ENCODE measurements around the gene PCDHGA7. TPM values are rescaled to one million over a fixed set of nuclear protein-coding genes. Genes with fewer than 3 reads are reported as not detected.
"Not testable (repeated sequence)": the region's sequence is repeated elsewhere in the genome, so short reads cannot be mapped to it uniquely, and the experiment has no call there.

Gene PCDHGA7
- total RNA-seq (2014; rRNA removed; shearing (Covaris generic)): not detected in 2 replicates

- in situ Hi-C loops (cut with HindIII; ENCODE audit: low sequenced_read_pairs): no loop called here
- DNase-seq (ENCODE audit: low spot score): no peak
Measured at GRCh38 chr5:141382469-141383294, at the start of gene PCDHGA7. Gene PCDHGA7, plus strand, starts transcription at chr5:141382742. Its CDS starts 158 bp downstream, at chr5:141382900.

- DNase-seq (ENCODE audit: low spot score): peak; percentile 24
- in situ Hi-C loops (cut with HindIII; ENCODE audit: low sequenced_read_pairs): no loop called here
Measured at GRCh38 chr5:141338538-141339306, 43.8 kb upstream of the PCDHGA7 start, which contains the start of gene PCDHGA2. Gene PCDHGA2, plus strand, starts transcription at chr5:141338760.

GRCh38 chr5:141340781-141341354, 41.7 kb upstream of the PCDHGA7 start:
- DNase-seq (ENCODE audit: low spot score); in situ Hi-C loops (cut with HindIII; ENCODE audit: low sequenced_read_pairs): not testable (repeated sequence)

- no peak for DNase-seq (ENCODE audit: low spot score)
- in situ Hi-C loops (cut with HindIII; ENCODE audit: low sequenced_read_pairs): no loop called here
Measured at GRCh38 chr5:141342773-141343172, 39.8 kb upstream of the PCDHGA7 start.

GRCh38 chr5:141343242-141343952, 39.1 kb upstream of the PCDHGA7 start, which contains the start of gene PCDHGA3:
Gene PCDHGA3, plus strand, starts transcription at chr5:141343829. Its CDS starts 205 bp downstream, at chr5:141344034.
- DNase-seq (ENCODE audit: low spot score): peak; percentile 20
- in situ Hi-C loops (cut with HindIII; ENCODE audit: low sequenced_read_pairs): no loop called here

GRCh38 chr5:141343953-141344463, 38.5 kb upstream of the PCDHGA7 start:
- in situ Hi-C loops (cut with HindIII; ENCODE audit: low sequenced_read_pairs): no loop called here
- DNase-seq (ENCODE audit: low spot score): no peak

- DNase-seq (ENCODE audit: low spot score): no peak
- in situ Hi-C loops (cut with HindIII; ENCODE audit: low sequenced_read_pairs): no loop called here
Measured at GRCh38 chr5:141345327-141345726, 37.2 kb upstream of the PCDHGA7 start.

- in situ Hi-C loops (cut with HindIII; ENCODE audit: low sequenced_read_pairs); DNase-seq (ENCODE audit: low spot score): not testable (repeated sequence)
Measured at GRCh38 chr5:141346017-141346416, 36.5 kb upstream of the PCDHGA7 start.

GRCh38 chr5:141349917-141350619, 32.5 kb upstream of the PCDHGA7 start, which contains the start of gene PCDHGB1:
Gene PCDHGB1, plus strand, starts transcription at chr5:141350099. Its CDS starts 162 bp downstream, at chr5:141350261.
- in situ Hi-C loops (cut with HindIII; ENCODE audit: low sequenced_read_pairs): no loop called here
- DNase-seq (ENCODE audit: low spot score): peak; percentile 31

GRCh38 chr5:141351591-141351990, 31.0 kb upstream of the PCDHGA7 start:
- DNase-seq (ENCODE audit: low spot score): no peak
- in situ Hi-C loops (cut with HindIII; ENCODE audit: low sequenced_read_pairs): no loop called here

- in situ Hi-C loops (cut with HindIII; ENCODE audit: low sequenced_read_pairs): no loop called here
Measured at GRCh38 chr5:141354900-141355469, 27.6 kb upstream of the PCDHGA7 start, which contains the start of gene PCDHGA4. Gene PCDHGA4, plus strand, starts transcription at chr5:141355021. Its CDS starts 87 bp downstream, at chr5:141355108.

GRCh38 chr5:141355641-141356040, 26.9 kb upstream of the PCDHGA7 start:
- in situ Hi-C loops (cut with HindIII; ENCODE audit: low sequenced_read_pairs): no loop called here
- DNase-seq (ENCODE audit: low spot score): no peak

More at GRCh38 chr5:141354900-141355469, 27.6 kb upstream of the PCDHGA7 start, which contains the start of gene PCDHGA4:
- DNase-seq (ENCODE audit: low spot score): no peak

- in situ Hi-C loops (cut with HindIII; ENCODE audit: low sequenced_read_pairs): no loop called here
- no peak for DNase-seq (ENCODE audit: low spot score)
Measured at GRCh38 chr5:141356133-141356532, 26.4 kb upstream of the PCDHGA7 start.

- in situ Hi-C loops (cut with HindIII; ENCODE audit: low sequenced_read_pairs): no loop called here
- no peak for DNase-seq (ENCODE audit: low spot score)
Measured at GRCh38 chr5:141356950-141357349, 25.6 kb upstream of the PCDHGA7 start.

- peak; percentile 32 for DNase-seq (ENCODE audit: low spot score)
- in situ Hi-C loops (cut with HindIII; ENCODE audit: low sequenced_read_pairs): no loop called here
Measured at GRCh38 chr5:141359790-141360426, 22.6 kb upstream of the PCDHGA7 start, which contains the start of gene PCDHGB2. Gene PCDHGB2, plus strand, starts transcription at chr5:141359994. Its CDS starts 142 bp downstream, at chr5:141360136.

GRCh38 chr5:141360685-141361084, 21.9 kb upstream of the PCDHGA7 start:
- no peak for DNase-seq (ENCODE audit: low spot score)
- in situ Hi-C loops (cut with HindIII; ENCODE audit: low sequenced_read_pairs): no loop called here

- DNase-seq (ENCODE audit: low spot score): no peak
- in situ Hi-C loops (cut with HindIII; ENCODE audit: low sequenced_read_pairs): no loop called here
Measured at GRCh38 chr5:141362719-141363118, 19.8 kb upstream of the PCDHGA7 start.
